Uterus (tissue), 2 donors: Measurements from ENCODE around the gene NOL4L.

Experiments
- POLR2A ChIP-seq, 2 donors: fragments of 450-650 bp; IDR thresholded peaks; one replicate each; pipeline ENCODE4 v1.6.1; 2016; ENCODE audit warnings: antibody characterized with exemption in 2 of 2, mild to moderate bottlenecking in 1 of 2, moderate library complexity in 1 of 2
- TF ChIP-seq, protein P1 (sequence below), 4 experiments: fragments of 200-600 bp in 2 of 4; fragments of 450-650 bp in 2 of 4; sonication (generic) in 2 of 4; IDR thresholded peaks; one replicate each; pipeline ENCODE4 v1.5.1; 2016 to 2019; ENCODE audit warnings: antibody characterized with exemption in 4 of 4, mild to moderate bottlenecking in 2 of 4, moderate library complexity in 1 of 4

DNA sequence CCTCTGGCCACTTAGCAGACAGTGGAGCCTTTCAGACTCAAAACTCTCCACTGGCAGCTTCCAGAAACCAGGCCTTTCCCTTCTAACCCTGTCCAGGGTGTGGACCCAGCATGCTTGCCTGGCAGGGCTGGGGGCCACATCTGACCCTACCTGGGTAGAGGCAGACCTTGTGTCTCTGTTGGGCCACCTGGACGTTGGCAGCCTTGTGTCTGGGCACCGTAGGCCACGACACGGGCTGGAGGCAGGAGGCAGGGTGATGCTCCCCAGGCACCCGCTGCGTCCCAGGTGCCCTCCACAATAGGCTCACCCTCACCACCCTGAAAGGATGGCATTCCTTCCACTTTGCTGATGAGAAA, 67.6 kb downstream of the NOL4L start:
- TF ChIP-seq, protein P1, sequence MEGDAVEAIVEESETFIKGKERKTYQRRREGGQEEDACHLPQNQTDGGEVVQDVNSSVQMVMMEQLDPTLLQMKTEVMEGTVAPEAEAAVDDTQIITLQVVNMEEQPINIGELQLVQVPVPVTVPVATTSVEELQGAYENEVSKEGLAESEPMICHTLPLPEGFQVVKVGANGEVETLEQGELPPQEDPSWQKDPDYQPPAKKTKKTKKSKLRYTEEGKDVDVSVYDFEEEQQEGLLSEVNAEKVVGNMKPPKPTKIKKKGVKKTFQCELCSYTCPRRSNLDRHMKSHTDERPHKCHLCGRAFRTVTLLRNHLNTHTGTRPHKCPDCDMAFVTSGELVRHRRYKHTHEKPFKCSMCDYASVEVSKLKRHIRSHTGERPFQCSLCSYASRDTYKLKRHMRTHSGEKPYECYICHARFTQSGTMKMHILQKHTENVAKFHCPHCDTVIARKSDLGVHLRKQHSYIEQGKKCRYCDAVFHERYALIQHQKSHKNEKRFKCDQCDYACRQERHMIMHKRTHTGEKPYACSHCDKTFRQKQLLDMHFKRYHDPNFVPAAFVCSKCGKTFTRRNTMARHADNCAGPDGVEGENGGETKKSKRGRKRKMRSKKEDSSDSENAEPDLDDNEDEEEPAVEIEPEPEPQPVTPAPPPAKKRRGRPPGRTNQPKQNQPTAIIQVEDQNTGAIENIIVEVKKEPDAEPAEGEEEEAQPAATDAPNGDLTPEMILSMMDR (IDR thresholded peaks at IDR 0.05), result no peak
- TF ChIP-seq POLR2A (IDR thresholded peaks at IDR 0.05), result no peak
